ENCODE results near the gene TUSC2. TPM values are rescaled to one million over a fixed set of nuclear protein-coding genes. Genes with fewer than 3 reads are reported as not detected.

TUSC2 gene
- total and polyA plus RNA-seq, 2 donors (not counting 1 experiment from before 2014, with no cell fraction given), result 13.4 to 15.3 TPM

GRCh38 chr3:50341537-50341936 lies 13.5 kb upstream of the TUSC2 start:
- Histone ChIP-seq H3K9ac (ENCODE audit: insufficient read depth, low read length) (no peak overlapping the region), H3K4me3 (replicated peaks in 1 of 4; ENCODE audit: control extremely low read depth in 1 of 4, insufficient read depth in 1 of 4, low read depth in 3 of 4, low read length in 4 of 4) (peak overlapping the region; percentile 4 to 67 (median 57))

GRCh38 chr3:50340448-50341329 lies 12.7 kb upstream of the TUSC2 start, which contains the start of gene RASSF1:
RASSF1 (minus strand) TSS chr3:50340836; CDS start chr3:50340805, 31 bp downstream.
- Histone ChIP-seq H3K4me1 (ENCODE audit: control insufficient read depth, extremely low read depth, insufficient read depth, low read length) (peaks cover 6% of the 10 kb centered on the region), H3K4me3 (replicated peaks in 1 of 4; ENCODE audit: control extremely low read depth in 1 of 4, insufficient read depth in 1 of 4, low read depth in 3 of 4, low read length in 4 of 4) (peak within 1 kb of the TSS; percentile 41 to 67 (median 58)), H3K27ac (ENCODE audit: insufficient read depth, low read length) (peak within 1 kb of the TSS; percentile 82), H3K36me3 (ENCODE audit: control insufficient read depth, insufficient read depth, low read length) (no peaks in the 10 kb centered on the region), H3K27me3 (ENCODE audit: control insufficient read depth, insufficient read depth, low read length) (no peaks in the 10 kb centered on the region), H3K79me2 (ENCODE audit: control insufficient read depth, insufficient read depth, low read length) (peaks cover 30% of the 10 kb centered on the region), H3K4me2 (ENCODE audit: extremely low read depth, insufficient read depth, low read length) (peak within 1 kb of the TSS; percentile 90), H4K20me1 (ENCODE audit: control insufficient read depth, extremely low read depth, insufficient read depth, low read length) (no peaks in the 10 kb centered on the region), H2AFZ (ENCODE audit: low read length) (peak within 1 kb of the TSS; percentile 55), H3K9me3 (ENCODE audit: control insufficient read depth, insufficient read depth, low read depth, low read length) (no peaks in the 10 kb centered on the region), H3K9ac (ENCODE audit: insufficient read depth, low read length) (peak within 1 kb of the TSS; percentile 79)
- peak in 1 of 2 donors; percentile 56 for DNase-seq (ENCODE audit: low read depth in 2 of 2)
- TF ChIP-seq, protein P1, sequence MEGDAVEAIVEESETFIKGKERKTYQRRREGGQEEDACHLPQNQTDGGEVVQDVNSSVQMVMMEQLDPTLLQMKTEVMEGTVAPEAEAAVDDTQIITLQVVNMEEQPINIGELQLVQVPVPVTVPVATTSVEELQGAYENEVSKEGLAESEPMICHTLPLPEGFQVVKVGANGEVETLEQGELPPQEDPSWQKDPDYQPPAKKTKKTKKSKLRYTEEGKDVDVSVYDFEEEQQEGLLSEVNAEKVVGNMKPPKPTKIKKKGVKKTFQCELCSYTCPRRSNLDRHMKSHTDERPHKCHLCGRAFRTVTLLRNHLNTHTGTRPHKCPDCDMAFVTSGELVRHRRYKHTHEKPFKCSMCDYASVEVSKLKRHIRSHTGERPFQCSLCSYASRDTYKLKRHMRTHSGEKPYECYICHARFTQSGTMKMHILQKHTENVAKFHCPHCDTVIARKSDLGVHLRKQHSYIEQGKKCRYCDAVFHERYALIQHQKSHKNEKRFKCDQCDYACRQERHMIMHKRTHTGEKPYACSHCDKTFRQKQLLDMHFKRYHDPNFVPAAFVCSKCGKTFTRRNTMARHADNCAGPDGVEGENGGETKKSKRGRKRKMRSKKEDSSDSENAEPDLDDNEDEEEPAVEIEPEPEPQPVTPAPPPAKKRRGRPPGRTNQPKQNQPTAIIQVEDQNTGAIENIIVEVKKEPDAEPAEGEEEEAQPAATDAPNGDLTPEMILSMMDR (conservative IDR thresholded peaks at IDR 0.05 in 1 of 2, IDR thresholded peaks at IDR 0.05 in 1 of 2; ENCODE audit: low read depth in 1 of 2, low read length in 2 of 2), result no peak
- no peak for TF ChIP-seq EZH2 (IDR thresholded peaks at IDR 0.05; ENCODE audit: low read length, missing control alignments)

More at GRCh38 chr3:50341537-50341936, 13.5 kb upstream of the TUSC2 start:
- Histone ChIP-seq H3K79me2 (ENCODE audit: control insufficient read depth, insufficient read depth, low read length) (peaks cover 22% of the 10 kb centered on the region), H3K4me1 (ENCODE audit: control insufficient read depth, extremely low read depth, insufficient read depth, low read length) (peaks cover 8% of the 10 kb centered on the region), H3K4me2 (ENCODE audit: extremely low read depth, insufficient read depth, low read length) (peak overlapping the region; percentile 90), H3K27ac (ENCODE audit: insufficient read depth, low read length) (no peak overlapping the region), H2AFZ (ENCODE audit: low read length) (no peak overlapping the region), H3K9me3 (ENCODE audit: control insufficient read depth, insufficient read depth, low read depth, low read length) (no peaks in the 10 kb centered on the region), H4K20me1 (ENCODE audit: control insufficient read depth, extremely low read depth, insufficient read depth, low read length) (no peaks in the 10 kb centered on the region), H3K27me3 (ENCODE audit: control insufficient read depth, insufficient read depth, low read length) (no peaks in the 10 kb centered on the region), H3K36me3 (ENCODE audit: control insufficient read depth, insufficient read depth, low read length) (no peaks in the 10 kb centered on the region)
- TF ChIP-seq, protein P1 (conservative IDR thresholded peaks at IDR 0.05 in 1 of 2, IDR thresholded peaks at IDR 0.05 in 1 of 2; ENCODE audit: low read depth in 1 of 2, low read length in 2 of 2), result no peak
- no peak for TF ChIP-seq EZH2 (IDR thresholded peaks at IDR 0.05; ENCODE audit: low read length, missing control alignments)
- DNase-seq (ENCODE audit: low read depth in 2 of 2), result no peak

- TF ChIP-seq, protein P1 (conservative IDR thresholded peaks at IDR 0.05 in 1 of 2, IDR thresholded peaks at IDR 0.05 in 1 of 2; ENCODE audit: low read depth in 1 of 2, low read length in 2 of 2), result no peak
- TF ChIP-seq EZH2 (IDR thresholded peaks at IDR 0.05; ENCODE audit: low read length, missing control alignments), result no peak
- H3K9ac ChIP-seq (ENCODE audit: insufficient read depth, low read length), result peak overlapping the region; percentile 79
- H3K27ac ChIP-seq (ENCODE audit: insufficient read depth, low read length), result peak overlapping the region; percentile 82
- H3K9me3 ChIP-seq (ENCODE audit: control insufficient read depth, insufficient read depth, low read depth, low read length), result no peaks in the 10 kb centered on the region
- H3K4me1 ChIP-seq (ENCODE audit: control insufficient read depth, extremely low read depth, insufficient read depth, low read length), result peaks cover 9% of the 10 kb centered on the region
- DNase-seq (ENCODE audit: low read depth in 2 of 2), result peak in 1 of 2 donors; percentile 21
- H4K20me1 ChIP-seq (ENCODE audit: control insufficient read depth, extremely low read depth, insufficient read depth, low read length), result no peaks in the 10 kb centered on the region
- H3K4me3 ChIP-seq (replicated peaks in 1 of 4; ENCODE audit: control extremely low read depth in 1 of 4, insufficient read depth in 1 of 4, low read depth in 3 of 4, low read length in 4 of 4), result peak overlapping the region; percentile 41 to 67 (median 58)
- peaks cover 36% of the 10 kb centered on the region for H3K79me2 ChIP-seq (ENCODE audit: control insufficient read depth, insufficient read depth, low read length)
- H3K4me2 ChIP-seq (ENCODE audit: extremely low read depth, insufficient read depth, low read length), result peak overlapping the region; percentile 90
- H3K36me3 ChIP-seq (ENCODE audit: control insufficient read depth, insufficient read depth, low read length), result no peaks in the 10 kb centered on the region
- no peaks in the 10 kb centered on the region for H3K27me3 ChIP-seq (ENCODE audit: control insufficient read depth, insufficient read depth, low read length)
- peak overlapping the region; percentile 55 for H2AFZ ChIP-seq (ENCODE audit: low read length)
Measured at GRCh38 chr3:50340147-50340447, 12.1 kb upstream of the TUSC2 start.
